Measurements from ENCODE around the gene SDCCAG8. TPM values are rescaled to one million over a fixed set of nuclear protein-coding genes. Genes with fewer than 3 reads are reported as not detected.

The SDCCAG8 gene
- total RNA-seq, 3 donors from 2014 or later (not counting 1 experiment from before 2014, with no cell fraction given), result 17.8 to 28.3 (median 21.2) TPM

- no peaks in the 10 kb centered on the region for H3K36me3 ChIP-seq (ENCODE audit: control insufficient read depth, insufficient read depth, low read length)
- H3K4me3 Mint-ChIP-seq, result no peak overlapping the region
- H3K9me3 ChIP-seq (ENCODE audit: control insufficient read depth, insufficient read depth, low read length), result no peaks in the 10 kb centered on the region
- no peak overlapping the region for H3K4me3 ChIP-seq (ENCODE audit: low read length)
- peaks cover 16% of the 10 kb centered on the region for H3K4me1 ChIP-seq (ENCODE audit: control insufficient read depth, insufficient read depth, low read length)
- peak overlapping the region in 1 of 2 donors; percentile 48 for H3K27ac Mint-ChIP-seq
- H3K36me3 Mint-ChIP-seq, result no peaks in the 10 kb centered on the region
- intact Hi-C loops (cut with micrococcal nuclease), result no loop called here
- no peaks in the 10 kb centered on the region for H3K27me3 ChIP-seq (ENCODE audit: control insufficient read depth, insufficient read depth, low read length)
- ATAC-seq, result no peak
- WGBS (ENCODE audit: insufficient coverage), result 88% methylated on average over 9 of the region's 14 CpGs
- peaks cover 13 to 19% of the 10 kb centered on the region in 2 donors for H3K4me1 Mint-ChIP-seq
- H3K9me3 Mint-ChIP-seq, result no peaks in the 10 kb centered on the region
- no peaks in the 10 kb centered on the region for H3K27me3 Mint-ChIP-seq (ENCODE audit: low read depth in 2 of 2)
- no peak overlapping the region for H3K27ac ChIP-seq (ENCODE audit: low read length)
- no peak for TF ChIP-seq CTCF (IDR thresholded peaks at IDR 0.05)
- no peak for DNase-seq
Observed at GRCh38 chr1:243493156-243494129, 237.6 kb downstream of the SDCCAG8 start.

- Mint-ChIP-seq H3K4me1 (peaks cover 13 to 19% of the 10 kb centered on the region in 2 donors), H3K27ac (peak overlapping the region in 1 of 2 donors; percentile 93), H3K4me3 (no peak overlapping the region), H3K27me3 (ENCODE audit: low read depth in 2 of 2) (no peaks in the 10 kb centered on the region), H3K36me3 (no peaks in the 10 kb centered on the region), H3K9me3 (no peaks in the 10 kb centered on the region)
- DNase-seq (no peak), ATAC-seq (no peak)
- Histone ChIP-seq H3K27me3 (ENCODE audit: control insufficient read depth, insufficient read depth, low read length) (no peaks in the 10 kb centered on the region), H3K36me3 (ENCODE audit: control insufficient read depth, insufficient read depth, low read length) (peaks cover 2% of the 10 kb centered on the region), H3K4me1 (ENCODE audit: control insufficient read depth, insufficient read depth, low read length) (peaks cover 16% of the 10 kb centered on the region), H3K9me3 (ENCODE audit: control insufficient read depth, insufficient read depth, low read length) (no peaks in the 10 kb centered on the region), H3K27ac (ENCODE audit: low read length) (no peak overlapping the region), H3K4me3 (ENCODE audit: low read length) (no peak overlapping the region)
- TF ChIP-seq CTCF (IDR thresholded peaks at IDR 0.05), result no peak
- intact Hi-C loops (cut with micrococcal nuclease), result no loop called here
- WGBS (ENCODE audit: insufficient coverage), result 89% methylated on average over 15 of the region's 15 CpGs
Observed at GRCh38 chr1:243494741-243495431, 239.0 kb downstream of the SDCCAG8 start.

GRCh38 chr1:243495442-243496186, 239.8 kb downstream of the SDCCAG8 start:
- WGBS (ENCODE audit: insufficient coverage), result 79% methylated on average over 24 of the region's 24 CpGs
- intact Hi-C loops (cut with micrococcal nuclease), result no loop called here
- Mint-ChIP-seq H3K27me3 (ENCODE audit: low read depth in 2 of 2) (no peaks in the 10 kb centered on the region), H3K36me3 (no peaks in the 10 kb centered on the region), H3K4me1 (peaks cover 13 to 19% of the 10 kb centered on the region in 2 donors), H3K4me3 (peak overlapping the region; percentile 62), H3K9me3 (no peaks in the 10 kb centered on the region), H3K27ac (peak overlapping the region; percentile 80 to 93)
- no peak for TF ChIP-seq CTCF (IDR thresholded peaks at IDR 0.05)
- DNase-seq (no peak), ATAC-seq (peak; percentile 60 to 70 (median 60))
- H3K4me3 ChIP-seq (ENCODE audit: low read length), result no peak overlapping the region
- H3K4me1 ChIP-seq (ENCODE audit: control insufficient read depth, insufficient read depth, low read length), result peaks cover 16% of the 10 kb centered on the region
- peak overlapping the region; percentile 46 for H3K27ac ChIP-seq (ENCODE audit: low read length)
- H3K27me3 ChIP-seq (ENCODE audit: control insufficient read depth, insufficient read depth, low read length), result no peaks in the 10 kb centered on the region
- peaks cover 2% of the 10 kb centered on the region for H3K36me3 ChIP-seq (ENCODE audit: control insufficient read depth, insufficient read depth, low read length)
- H3K9me3 ChIP-seq (ENCODE audit: control insufficient read depth, insufficient read depth, low read length), result no peaks in the 10 kb centered on the region

Data from natural killer cell (primary cell).